ENCODE measurements around the gene TBC1D20. TPM values are rescaled to one million over a fixed set of nuclear protein-coding genes. Genes with fewer than 3 reads are reported as not detected.
"Not testable (repeated sequence)": the region's sequence is repeated elsewhere in the genome, so short reads cannot be mapped to it uniquely, and the experiment has no call there.

TBC1D20 gene
- total and polyA plus RNA-seq, 2 experiments from 2014 or later, result 31.0 to 51.4 TPM

- Histone ChIP-seq H3K9me2 (ENCODE audit: insufficient read depth) (no peaks in the 10 kb centered on the region), H2AFZ (no peak overlapping the region), H4K20me1 (ENCODE audit: insufficient read depth) (no peaks in the 10 kb centered on the region), H3K4me1 (ENCODE audit: insufficient read depth) (no peaks in the 10 kb centered on the region), H3K79me2 (ENCODE audit: insufficient read depth) (peaks cover 21% of the 10 kb centered on the region), H3K4me3 (no peak overlapping the region), H3K9me3 (ENCODE audit: low read depth) (no peaks in the 10 kb centered on the region), H3K36me3 (ENCODE audit: low read depth) (peaks cover 83% of the 10 kb centered on the region), H3K4me2 (ENCODE audit: unreplicated experiment) (no peak overlapping the region), H3K27me3 (replicated peaks; ENCODE audit: insufficient read depth) (no peaks in the 10 kb centered on the region), H3K9ac (no peak overlapping the region), H3F3A (ENCODE audit: insufficient read depth) (no peaks in the 10 kb centered on the region), H3K27ac (no peak overlapping the region)
- 95 to 97% methylated on average over 29 of the region's 29 CpGs for WGBS, 2 experiments (ENCODE audit: low coverage in 1 of 2, low lambda C conversion rate in 2 of 2, missing lambda C conversion rate in 2 of 2)
- in situ Hi-C loops (cut with MboI), result no loop called here
- TF ChIP-seq EZH2phosphoT487 (IDR thresholded peaks at IDR 0.05; ENCODE audit: insufficient read depth, low read depth) (no peak), EZH2 (IDR thresholded peaks at IDR 0.05; ENCODE audit: insufficient read depth, poor library complexity, severe bottlenecking) (no peak)
- no peak for DNase-seq
These were observed 71.2 kb downstream of the TBC1D20 start for GRCh38 chr20:391041-391711.

- Histone ChIP-seq H4K20me1 (ENCODE audit: insufficient read depth) (peaks cover under 1% of the 10 kb centered on the region; the same call in 1 of the 2 replicates), H3K4me3 (no peak overlapping the region), H3K79me2 (ENCODE audit: insufficient read depth) (peaks cover 41% of the 10 kb centered on the region), H3K4me1 (ENCODE audit: insufficient read depth) (no peaks in the 10 kb centered on the region), H3K27me3 (replicated peaks; ENCODE audit: insufficient read depth) (no peaks in the 10 kb centered on the region), H3K9me2 (ENCODE audit: insufficient read depth) (no peaks in the 10 kb centered on the region), H3K36me3 (ENCODE audit: low read depth) (peaks cover 72% of the 10 kb centered on the region), H3K9me3 (ENCODE audit: low read depth) (no peaks in the 10 kb centered on the region), H3F3A (ENCODE audit: insufficient read depth) (no peaks in the 10 kb centered on the region), H2AFZ (no peak overlapping the region), H3K27ac (no peak overlapping the region), H3K9ac (no peak overlapping the region), H3K4me2 (ENCODE audit: unreplicated experiment) (no peak overlapping the region)
- WGBS, 2 experiments (ENCODE audit: low coverage in 1 of 2, low lambda C conversion rate in 2 of 2, missing lambda C conversion rate in 2 of 2), result 96 to 99% methylated on average over 6 of the region's 6 CpGs
- TF ChIP-seq EZH2phosphoT487 (IDR thresholded peaks at IDR 0.05; ENCODE audit: insufficient read depth, low read depth) (no peak), EZH2 (IDR thresholded peaks at IDR 0.05; ENCODE audit: insufficient read depth, poor library complexity, severe bottlenecking) (no peak)
- DNase-seq, result no peak
- in situ Hi-C loops (cut with MboI), result no loop called here
These were observed 73.1 kb downstream of the TBC1D20 start for GRCh38 chr20:389220-389619.

GRCh38 chr20:388034-388994 lies 74.0 kb downstream of the TBC1D20 start:
- H3K4me1 ChIP-seq (ENCODE audit: insufficient read depth), result no peaks in the 10 kb centered on the region
- no peak overlapping the region for H3K4me3 ChIP-seq
- H4K20me1 ChIP-seq (ENCODE audit: insufficient read depth), result peaks cover 4% of the 10 kb centered on the region; the same call in 1 of the 2 replicates
- H3K27me3 ChIP-seq (replicated peaks; ENCODE audit: insufficient read depth), result no peaks in the 10 kb centered on the region
- TF ChIP-seq EZH2 (IDR thresholded peaks at IDR 0.05; ENCODE audit: insufficient read depth, poor library complexity, severe bottlenecking) (no peak), EZH2phosphoT487 (IDR thresholded peaks at IDR 0.05; ENCODE audit: insufficient read depth, low read depth) (no peak)
- H3K4me2 ChIP-seq (ENCODE audit: unreplicated experiment), result no peak overlapping the region
- in situ Hi-C loops (cut with MboI), result no loop called here
- WGBS, 2 experiments (ENCODE audit: low coverage in 1 of 2, low lambda C conversion rate in 2 of 2, missing lambda C conversion rate in 2 of 2), result 90 to 93% methylated on average over 21 of the region's 21 CpGs
- H3K36me3 ChIP-seq (ENCODE audit: low read depth), result peaks cover 63% of the 10 kb centered on the region
- no peaks in the 10 kb centered on the region for H3K9me2 ChIP-seq (ENCODE audit: insufficient read depth)
- DNase-seq, result no peak
- H3K79me2 ChIP-seq (ENCODE audit: insufficient read depth), result peaks cover 50% of the 10 kb centered on the region
- H3K9ac ChIP-seq, result no peak overlapping the region
- H2AFZ ChIP-seq, result no peak overlapping the region
- peaks cover 4% of the 10 kb centered on the region for H3F3A ChIP-seq (ENCODE audit: insufficient read depth)
- H3K27ac ChIP-seq, result no peak overlapping the region
- H3K9me3 ChIP-seq (ENCODE audit: low read depth), result no peaks in the 10 kb centered on the region

GRCh38 chr20:387520-387919 lies 74.8 kb downstream of the TBC1D20 start:
- in situ Hi-C loops (cut with MboI), result no loop called here
- H3K27ac ChIP-seq, result no peak overlapping the region
- WGBS, 2 experiments (ENCODE audit: low coverage in 1 of 2, low lambda C conversion rate in 2 of 2, missing lambda C conversion rate in 2 of 2), result 82 to 83% methylated on average over 3 of the region's 3 CpGs
- H3F3A ChIP-seq (ENCODE audit: insufficient read depth), result peaks cover 12% of the 10 kb centered on the region
- no peak for DNase-seq
- no peak overlapping the region for H3K4me2 ChIP-seq (ENCODE audit: unreplicated experiment)
- peaks cover 56% of the 10 kb centered on the region for H3K36me3 ChIP-seq (ENCODE audit: low read depth)
- H3K4me1 ChIP-seq (ENCODE audit: insufficient read depth), result no peaks in the 10 kb centered on the region
- H3K27me3 ChIP-seq (replicated peaks; ENCODE audit: insufficient read depth), result no peaks in the 10 kb centered on the region
- H3K79me2 ChIP-seq (ENCODE audit: insufficient read depth), result peaks cover 57% of the 10 kb centered on the region
- no peak overlapping the region for H2AFZ ChIP-seq
- no peak overlapping the region for H3K4me3 ChIP-seq
- TF ChIP-seq EZH2phosphoT487 (IDR thresholded peaks at IDR 0.05; ENCODE audit: insufficient read depth, low read depth), result no peak
- TF ChIP-seq EZH2 (IDR thresholded peaks at IDR 0.05; ENCODE audit: insufficient read depth, poor library complexity, severe bottlenecking), result no peak
- no peaks in the 10 kb centered on the region for H3K9me3 ChIP-seq (ENCODE audit: low read depth)
- H3K9me2 ChIP-seq (ENCODE audit: insufficient read depth), result no peaks in the 10 kb centered on the region
- no peak overlapping the region for H3K9ac ChIP-seq
- peaks cover 4% of the 10 kb centered on the region; the same call in 1 of the 2 replicates for H4K20me1 ChIP-seq (ENCODE audit: insufficient read depth)

GRCh38 chr20:386634-387033 lies 75.7 kb downstream of the TBC1D20 start:
- DNase-seq; H3K4me1 ChIP-seq (ENCODE audit: insufficient read depth); H4K20me1 ChIP-seq (ENCODE audit: insufficient read depth); in situ Hi-C loops (cut with MboI); H3K9ac ChIP-seq; H3K4me2 ChIP-seq (ENCODE audit: unreplicated experiment); H2AFZ ChIP-seq; H3K27me3 ChIP-seq (replicated peaks; ENCODE audit: insufficient read depth); H3K9me2 ChIP-seq (ENCODE audit: insufficient read depth); H3K4me3 ChIP-seq; H3K9me3 ChIP-seq (ENCODE audit: low read depth); H3K27ac ChIP-seq: not testable (repeated sequence)
- Histone ChIP-seq H3F3A (ENCODE audit: insufficient read depth) (peaks cover 17% of the 10 kb centered on the region), H3K36me3 (ENCODE audit: low read depth) (peaks cover 47% of the 10 kb centered on the region), H3K79me2 (ENCODE audit: insufficient read depth) (peaks cover 62% of the 10 kb centered on the region)
- 95 to 97% methylated on average over 7 to 8 of the region's 8 CpGs for WGBS, 2 experiments (ENCODE audit: low coverage in 1 of 2, low lambda C conversion rate in 2 of 2, missing lambda C conversion rate in 2 of 2)

All from GM23248 (cell line).